ENCODE results near the gene ZC3H4.
"Not testable (repeated sequence)": the region's sequence is repeated elsewhere in the genome, so short reads cannot be mapped to it uniquely, and the experiment has no call there.

Gene ZC3H4

GRCh38 chr19:47084879-47085439 is 28.6 kb downstream of the ZC3H4 start:
- no peak for DNase-seq (ENCODE audit: low read depth in 2 of 2)

GRCh38 chr19:47082493-47082892 is 31.1 kb downstream of the ZC3H4 start:
- no peak for DNase-seq (ENCODE audit: low read depth in 2 of 2)

- DNase-seq (ENCODE audit: low read depth in 2 of 2), result no peak
These were observed 32.5 kb downstream of the ZC3H4 start for GRCh38 chr19:47081095-47081494.

GRCh38 chr19:47078351-47078750 is 35.2 kb downstream of the ZC3H4 start:
- DNase-seq (ENCODE audit: low read depth in 2 of 2), result not testable (repeated sequence)

GRCh38 chr19:47075941-47076340 is 37.6 kb downstream of the ZC3H4 start:
- DNase-seq (ENCODE audit: low read depth in 2 of 2), result no peak

GRCh38 chr19:47075179-47075810 is 38.3 kb downstream of the ZC3H4 start:
- DNase-seq (ENCODE audit: low read depth in 2 of 2), result no peak

- no peak for DNase-seq (ENCODE audit: low read depth in 2 of 2)
These were observed 39.0 kb downstream of the ZC3H4 start for GRCh38 chr19:47074621-47075020.

- no peak for DNase-seq (ENCODE audit: low read depth in 2 of 2)
These were observed 40.0 kb downstream of the ZC3H4 start for GRCh38 chr19:47073574-47073973.

- DNase-seq (ENCODE audit: low read depth in 2 of 2), result no peak
These were observed 41.3 kb downstream of the ZC3H4 start for GRCh38 chr19:47072323-47072722.

GRCh38 chr19:47071731-47072130 is 41.8 kb downstream of the ZC3H4 start:
- no peak for DNase-seq (ENCODE audit: low read depth in 2 of 2)

GRCh38 chr19:47070756-47071155 is 42.8 kb downstream of the ZC3H4 start:
- DNase-seq (ENCODE audit: low read depth in 2 of 2), result no peak

GRCh38 chr19:47069795-47070194 is 43.8 kb downstream of the ZC3H4 start:
- no peak for DNase-seq (ENCODE audit: low read depth in 2 of 2)

GRCh38 chr19:47068876-47069406 is 44.6 kb downstream of the ZC3H4 start:
- no peak for DNase-seq (ENCODE audit: low read depth in 2 of 2)

GRCh38 chr19:47068246-47068645 is 45.3 kb downstream of the ZC3H4 start:
- no peak for DNase-seq (ENCODE audit: low read depth in 2 of 2)

- DNase-seq (ENCODE audit: low read depth in 2 of 2), result no peak
These were observed 46.2 kb downstream of the ZC3H4 start for GRCh38 chr19:47067215-47067847.

- DNase-seq (ENCODE audit: low read depth in 2 of 2), result no peak
These were observed 47.0 kb downstream of the ZC3H4 start for GRCh38 chr19:47066376-47067214.

- DNase-seq (ENCODE audit: low read depth in 2 of 2), result no peak
These were observed 48.3 kb downstream of the ZC3H4 start for GRCh38 chr19:47065242-47065641.

- DNase-seq (ENCODE audit: low read depth in 2 of 2), result no peak
These were observed 49.7 kb downstream of the ZC3H4 start for GRCh38 chr19:47063874-47064273.

- DNase-seq (ENCODE audit: low read depth in 2 of 2), result no peak
These were observed 55.0 kb downstream of the ZC3H4 start for GRCh38 chr19:47058621-47059022.

GRCh38 chr19:47057328-47057727 is 56.2 kb downstream of the ZC3H4 start:
- DNase-seq (ENCODE audit: low read depth in 2 of 2), result no peak

- no peak for DNase-seq (ENCODE audit: low read depth in 2 of 2)
These were observed 57.2 kb downstream of the ZC3H4 start for GRCh38 chr19:47056411-47056810.

- DNase-seq (ENCODE audit: low read depth in 2 of 2), result not testable (repeated sequence)
These were observed 63.0 kb downstream of the ZC3H4 start for GRCh38 chr19:47050562-47050961.

All from stimulated activated CD8-positive, alpha-beta memory T cell treated with anti-CD3 and anti-CD28 coated beads, Interleukin-15, amount 100 ng/mL, for 4 hours (primary cell).